Measurements from ENCODE around the gene HOXC11. TPM values are rescaled to one million over a fixed set of nuclear protein-coding genes. Genes with fewer than 3 reads are reported as not detected.
A peak's percentile ranks its signal among the peaks of the same experiment; 100 is the strongest.

HOXC11 gene
- total and polyA plus RNA-seq, 10 of the 15 experiments (the other 5 are each of a cell fraction or from before 2014, with no cell fraction given): not detected

DNA sequence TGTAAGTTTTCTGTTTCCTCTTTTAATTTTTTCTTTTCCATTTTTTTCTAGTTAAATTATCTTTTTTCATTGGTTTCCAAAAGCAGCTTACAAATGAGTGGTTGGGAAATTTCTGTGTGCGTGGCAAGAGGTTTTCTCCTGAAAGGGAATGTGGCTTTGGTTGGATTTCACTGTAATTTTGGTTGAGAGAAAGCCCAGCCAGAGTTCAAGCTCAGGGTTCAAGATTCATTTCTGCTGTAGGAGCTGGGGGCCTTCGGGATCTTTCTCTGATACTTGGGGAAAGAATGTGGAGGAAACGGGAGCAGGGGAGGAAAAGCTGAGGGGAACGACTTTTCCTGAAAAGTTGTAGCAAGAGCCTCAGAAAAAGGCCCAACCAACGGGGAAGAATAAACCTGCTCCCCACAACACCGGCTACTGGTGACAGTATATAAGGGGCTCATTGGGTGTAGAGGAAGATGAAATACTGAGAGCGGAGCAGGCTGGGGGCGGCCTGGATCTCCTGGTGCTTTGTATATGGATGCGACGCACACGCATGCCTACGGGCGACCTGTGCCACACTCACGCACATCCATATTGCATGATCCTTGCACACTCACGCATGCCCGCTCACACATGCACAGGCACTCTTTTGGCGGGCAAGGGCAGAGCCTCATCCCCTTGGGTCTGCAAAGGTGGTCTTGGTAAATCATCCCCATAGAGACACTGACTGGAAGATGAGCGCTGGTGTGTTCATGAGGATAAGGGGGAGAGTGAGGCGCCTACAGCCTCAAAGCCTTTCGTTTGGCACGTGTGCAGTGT, 14.0 kb downstream of the HOXC11 start:
- H2AFZ ChIP-seq (ENCODE audit: control insufficient read depth, low read depth, low read length): no peak overlapping the region
- FAIRE-seq: no peak
- WGBS (ENCODE audit: insufficient coverage, insufficient replicate concordance, low lambda C conversion rate, missing lambda C conversion rate): 31% methylated on average over 21 of the region's 21 CpGs
- H3K9ac ChIP-seq (ENCODE audit: control insufficient read depth, insufficient read depth, low read length): no peak overlapping the region
- H3K4me3 ChIP-seq: no peak overlapping the region
- peaks cover 15% of the 10 kb centered on the region for H3K4me1 ChIP-seq (ENCODE audit: control insufficient read depth, insufficient read depth, low read length)
- TF ChIP-seq BMI1 (IDR thresholded peaks at IDR 0.05; ENCODE audit: borderline replicate concordance) (peak; percentile 28; the same call in 1 of the 2 replicates), RFX5 (IDR thresholded peaks at IDR 0.05; ENCODE audit: low read depth, low read length) (no peak), EZH2 (IDR thresholded peaks at IDR 0.05; ENCODE audit: borderline replicate concordance, control insufficient read depth, low read depth, low read length) (0 out of 2 replicates have a peak, but pooled peaks have one; percentile 38), HDGF (IDR thresholded peaks at IDR 0.05) (no peak)
- SMC1A ChIA-PET (ENCODE audit: uncharacterized antibody, unreplicated experiment): interaction anchor here (1.1 to 4.5 kb wide), 8 partner anchors 9 to 230 kb away, joined by 3 to 29 read pairs (median 5); partner anchors contain the start of gene HOXC9
- no peaks in the 10 kb centered on the region for H3K9me3 ChIP-seq (replicated peaks; ENCODE audit: control insufficient read depth, insufficient read depth, low read length)
- H3K36me3 ChIP-seq (ENCODE audit: control insufficient read depth in 2 of 2, insufficient read depth in 2 of 2, low read length in 1 of 2): no peaks in the 10 kb centered on the region
- no peak for ATAC-seq
- no peaks in the 10 kb centered on the region for H3K79me2 ChIP-seq (ENCODE audit: control insufficient read depth, insufficient read depth, low read length)
- RAD21 ChIA-PET (ENCODE audit: unreplicated experiment): interaction anchor here (0.8 to 3.3 kb wide), 7 partner anchors 11 to 234 kb away, joined by 3 to 14 read pairs (median 4); partner anchors contain the start of genes HOXC5 and SMUG1
- no peak for DNase-seq (ENCODE audit: low read depth, low spot score)
- no peak overlapping the region for H3K4me2 ChIP-seq (ENCODE audit: control insufficient read depth, insufficient read depth)
- POLR2A ChIA-PET: interaction anchor here (0.6 to 1.2 kb wide), 2 partner anchors 9 to 12 kb away, joined by 3 read pairs; no protein-coding TSS in a partner anchor
- peaks cover 33 to 59% of the 10 kb centered on the region in 2 experiments for H3K27me3 ChIP-seq (replicated peaks in 1 of 2; ENCODE audit: control insufficient read depth in 2 of 2, insufficient read depth in 2 of 2, low read length in 1 of 2)
- intact Hi-C loops (cut with micrococcal nuclease; ENCODE audit: unreplicated experiment) (loop anchor here (5.0 to 10.0 kb wide), 3 partner anchors 192 to 282 kb away; no protein-coding TSS in a partner anchor), in situ Hi-C loops (cut with MboI) (no loop called here)
- CTCF ChIA-PET: interaction anchor here (0.8 to 5.5 kb wide), 16 partner anchors 11 to 230 kb away, joined by 3 to 54 read pairs (median 5); partner anchors contain the start of genes HOXC8 and HOXC9
- BruUV-seq (replicated peaks): no TSS peak
- H3K27ac ChIP-seq (ENCODE audit: control insufficient read depth, insufficient read depth): no peak overlapping the region
- H4K20me1 ChIP-seq (ENCODE audit: control insufficient read depth, insufficient read depth): peaks cover 3% of the 10 kb centered on the region; the same call in 1 of the 2 replicates

All from GM12878 (cell line).